DND-41 (cell line): ENCODE results near the gene DAB1.

Experiments used
- ATAC-seq: fragments of 200-7000 bp; cut with Tn5 transposase; 3 replicates; pipeline ENCODE4 v1.9.1; 2021; ENCODE audit warnings: low read depth; ENCODE audit not compliant: insufficient read depth
- DNase-seq: peaks from one replicate; pipeline ENCODE4 v3.0.0-alpha.2; 2020
- H2AFZ ChIP-seq: 2 replicates; pipeline ENCODE4 v1.6.0; 2012; ENCODE audit warnings: low read depth, low read length
- H3K27ac ChIP-seq: 2 replicates; pipeline ENCODE4 v1.5.1; 2012; ENCODE audit warnings: low read length, inconsistent platforms
- H3K27me3 ChIP-seq: fragments of 200-600 bp; sonication (generic); 2 replicates; pipeline ENCODE4 v1.6.0; 2012; ENCODE audit warnings: low read length, mild to moderate bottlenecking, inconsistent platforms; ENCODE audit not compliant: insufficient read depth, poor library complexity
- H3K36me3 ChIP-seq: 2 replicates; pipeline ENCODE4 v1.5.1; 2012; ENCODE audit warnings: low read length, inconsistent platforms; ENCODE audit not compliant: insufficient read depth
- H3K4me1 ChIP-seq: 2 replicates; pipeline ENCODE4 v1.5.1; 2012; ENCODE audit warnings: mild to moderate bottlenecking, low read length; ENCODE audit not compliant: insufficient read depth
- H3K4me2 ChIP-seq: 2 replicates; pipeline ENCODE4 v1.6.0; 2012; ENCODE audit warnings: mild to moderate bottlenecking, moderate library complexity, low read length, inconsistent platforms; ENCODE audit not compliant: insufficient read depth
- H3K4me3 ChIP-seq, 2 experiments: fragments of 200-600 bp in 1 of 2; shearing (Covaris generic) in 1 of 2; 2 replicates each; pipeline ENCODE4 v1.5.1; 2012 to 2016; ENCODE audit warnings: inconsistent platforms in 2 of 2, low read length in 2 of 2, mild to moderate bottlenecking in 2 of 2, low read depth in 1 of 2, moderate library complexity in 1 of 2
- H3K79me2 ChIP-seq: 2 replicates; pipeline ENCODE4 v1.6.0; 2012; ENCODE audit warnings: low read length, inconsistent platforms; ENCODE audit not compliant: insufficient read depth
- H3K9ac ChIP-seq: 2 replicates; pipeline ENCODE4 v1.6.0; 2012; ENCODE audit warnings: low read depth, mild to moderate bottlenecking, inconsistent platforms, low read length, moderate library complexity
- H3K9me3 ChIP-seq: 2 replicates; pipeline ENCODE4 v1.5.1; 2012; ENCODE audit warnings: low read length, moderate library complexity, mild to moderate bottlenecking, inconsistent platforms; ENCODE audit not compliant: insufficient read depth, severe bottlenecking
- H4K20me1 ChIP-seq: 2 replicates; pipeline ENCODE4 v1.6.0; 2012; ENCODE audit warnings: low read length; ENCODE audit not compliant: insufficient read depth
- CTCF ChIP-seq: IDR thresholded peaks from 2 replicates; pipeline ENCODE4 v1.5.1; 2012; ENCODE audit warnings: borderline replicate concordance, low read length, moderate library complexity, mild to moderate bottlenecking; ENCODE audit not compliant: poor library complexity, severe bottlenecking; ENCODE audit errors: extremely low read depth
- EZH2 ChIP-seq: IDR thresholded peaks from 3 replicates; pipeline ENCODE4 v1.6.1; 2012; ENCODE audit warnings: borderline replicate concordance, low read depth, mild to moderate bottlenecking, moderate library complexity, low read length, inconsistent platforms; ENCODE audit not compliant: severe bottlenecking

Gene DAB1

GRCh38 chr1:57003398-57004139 is 420.3 kb downstream of the DAB1 start:
- H2AFZ ChIP-seq: no peak overlapping the region
- H3K9ac ChIP-seq: no peak overlapping the region
- ATAC-seq (no peak), DNase-seq (no peak)
- no peaks in the 10 kb centered on the region for H3K9me3 ChIP-seq
- no peak overlapping the region for H3K27ac ChIP-seq
- TF ChIP-seq CTCF (no peak), EZH2 (no peak)
- no peak overlapping the region for H3K4me3 ChIP-seq
- H3K4me1 ChIP-seq: no peaks in the 10 kb centered on the region
- H4K20me1 ChIP-seq: no peaks in the 10 kb centered on the region
- no peak overlapping the region for H3K4me2 ChIP-seq
- H3K27me3 ChIP-seq: no peaks in the 10 kb centered on the region
- no peaks in the 10 kb centered on the region for H3K79me2 ChIP-seq
- H3K36me3 ChIP-seq: no peaks in the 10 kb centered on the region

- TF ChIP-seq EZH2 (no peak), CTCF (no peak)
- DNase-seq: no peak
- Histone ChIP-seq H3K27me3 (no peaks in the 10 kb centered on the region), H3K9me3 (no peaks in the 10 kb centered on the region), H3K9ac (no peak overlapping the region), H3K4me3 (no peak overlapping the region), H3K27ac (no peak overlapping the region), H2AFZ (no peak overlapping the region), H3K36me3 (no peaks in the 10 kb centered on the region), H3K79me2 (no peaks in the 10 kb centered on the region), H3K4me2 (no peak overlapping the region), H4K20me1 (no peaks in the 10 kb centered on the region), H3K4me1 (no peaks in the 10 kb centered on the region)
- no peak for ATAC-seq
Measured at GRCh38 chr1:56995414-56996100, 428.3 kb downstream of the DAB1 start.

- Histone ChIP-seq H3K36me3 (no peaks in the 10 kb centered on the region), H3K4me3 (no peak overlapping the region), H4K20me1 (no peaks in the 10 kb centered on the region), H3K4me2 (no peak overlapping the region), H3K4me1 (no peaks in the 10 kb centered on the region), H3K9me3 (no peaks in the 10 kb centered on the region), H3K27me3 (no peaks in the 10 kb centered on the region), H3K9ac (no peak overlapping the region), H2AFZ (no peak overlapping the region), H3K27ac (no peak overlapping the region), H3K79me2 (no peaks in the 10 kb centered on the region)
- TF ChIP-seq EZH2 (no peak), CTCF (no peak)
- no peak for DNase-seq
- no peak for ATAC-seq
Measured at GRCh38 chr1:56993475-56993874, 430.4 kb downstream of the DAB1 start.
